ENCODE measurements around the gene TMED6.

Gene TMED6

DNA sequence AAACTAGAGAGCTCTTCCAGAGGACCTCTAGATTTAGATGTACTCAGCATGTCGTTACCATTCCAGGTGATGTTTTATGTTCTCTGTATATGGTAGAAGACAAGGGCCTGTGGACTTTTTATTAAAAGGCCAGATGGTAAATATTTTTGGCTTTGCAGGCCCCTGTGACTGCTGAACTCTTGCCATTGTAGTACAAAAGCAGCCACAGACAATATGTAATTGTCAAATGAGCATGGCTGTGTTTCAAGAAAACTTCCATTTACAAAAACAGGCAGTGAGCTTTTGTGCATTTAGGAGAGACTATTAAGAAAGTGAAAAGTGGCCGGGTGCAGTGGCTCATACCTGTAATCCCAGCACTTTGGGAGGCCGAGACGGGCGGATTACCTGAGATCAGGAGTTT is 7.4 kb downstream of the TMED6 start:
- peaks cover 22% of the 10 kb centered on the region for H3K4me1 Mint-ChIP-seq (ENCODE audit: low read depth)
- peaks cover 42% of the 10 kb centered on the region for H3K36me3 Mint-ChIP-seq (ENCODE audit: low read depth)
- DNase-seq (ENCODE audit: low spot score) = no peak
- no peak overlapping the region for H3K27ac Mint-ChIP-seq
- no peak overlapping the region for H3K4me3 Mint-ChIP-seq
- H3K9me3 Mint-ChIP-seq = no peaks in the 10 kb centered on the region
- no peaks in the 10 kb centered on the region for H3K27me3 Mint-ChIP-seq (ENCODE audit: low read depth)

DNA sequence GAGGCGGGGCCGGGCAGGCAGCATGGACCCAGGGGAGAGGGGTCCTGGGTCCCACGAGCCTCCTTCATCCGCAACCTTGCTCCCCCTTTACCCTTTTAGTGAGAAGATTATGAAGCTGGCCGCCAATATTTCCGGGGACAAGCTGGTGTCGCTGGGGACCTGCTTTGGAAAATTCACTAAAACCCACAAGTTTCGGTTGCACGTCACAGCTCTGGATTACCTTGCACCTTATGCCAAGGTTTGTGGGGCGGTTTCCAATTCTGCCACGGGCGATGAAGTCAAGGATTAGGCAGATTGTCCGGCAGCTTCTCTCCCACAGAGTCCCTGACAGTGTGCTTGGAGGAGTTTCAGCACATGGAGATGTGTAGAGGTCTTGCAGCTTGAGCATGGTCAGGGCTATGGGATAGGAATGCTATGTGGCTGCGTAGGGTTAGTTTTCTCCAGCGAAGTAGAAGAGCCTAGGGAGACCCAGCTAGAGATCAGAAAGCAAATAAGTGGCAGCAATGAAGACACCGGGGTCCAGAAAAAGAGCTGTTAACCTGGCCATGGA is 11.4 kb downstream of the TMED6 start:
- Mint-ChIP-seq H3K27ac (peak overlapping the region; percentile 98), H3K27me3 (ENCODE audit: low read depth) (no peaks in the 10 kb centered on the region), H3K4me1 (ENCODE audit: low read depth) (peaks cover 37% of the 10 kb centered on the region), H3K9me3 (no peaks in the 10 kb centered on the region), H3K4me3 (peak overlapping the region; percentile 99), H3K36me3 (ENCODE audit: low read depth) (peaks cover 44% of the 10 kb centered on the region)
- DNase-seq (ENCODE audit: low spot score) = peak; percentile 32

DNA sequence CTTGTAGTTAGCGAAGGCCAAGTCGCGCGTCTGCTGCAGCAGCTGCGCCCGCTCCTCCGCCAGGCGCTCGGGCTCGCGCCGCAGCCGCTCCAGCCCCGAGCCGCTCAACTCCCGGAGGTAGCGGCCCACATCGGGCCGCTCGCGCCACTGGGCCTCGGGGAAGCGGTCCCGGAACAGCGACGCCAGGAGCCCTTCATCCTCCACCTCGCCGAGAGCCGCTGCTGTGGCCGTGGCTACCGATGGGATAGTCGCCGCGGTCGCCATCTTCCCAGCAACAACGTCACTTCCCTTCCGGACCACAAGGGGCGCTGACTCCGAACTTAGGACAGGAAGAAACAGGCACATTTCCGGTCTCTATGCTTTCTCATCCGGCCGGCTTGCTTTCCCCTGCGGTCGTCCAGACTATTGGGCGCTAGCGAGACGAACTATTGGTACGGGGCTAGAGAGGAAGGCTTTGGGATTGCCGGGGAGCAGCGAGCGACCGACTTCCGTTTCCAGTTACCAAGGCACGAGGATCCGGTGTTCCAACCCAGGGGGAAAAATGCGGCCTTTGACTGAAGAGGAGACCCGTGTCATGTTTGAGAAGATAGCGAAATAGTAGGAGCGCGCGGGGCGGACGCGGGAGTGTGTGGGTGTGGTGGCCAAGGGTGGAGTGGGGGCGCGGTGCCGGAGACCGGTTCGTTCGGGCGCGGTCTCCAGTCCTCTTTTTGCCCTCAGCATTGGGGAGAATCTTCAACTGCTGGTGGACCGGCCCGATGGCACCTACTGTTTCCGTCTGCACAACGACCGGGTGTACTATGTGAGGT is 12.1 kb downstream of the TMED6 start, which contains the start of the genes COG8 and NIP7:
COG8 (minus strand) TSS at position 276 of the 806 bp plus-strand sequence; CDS start at position 264, 12 bp downstream.
NIP7 (plus strand) TSS at position 484 of the 806 bp plus-strand sequence; CDS start at position 542, 58 bp downstream.
- Mint-ChIP-seq H3K9me3 (no peaks in the 10 kb centered on the region), H3K4me3 (peak within 1 kb of the TSS; percentile 99), H3K4me1 (ENCODE audit: low read depth) (peaks cover 37% of the 10 kb centered on the region), H3K27me3 (ENCODE audit: low read depth) (no peaks in the 10 kb centered on the region), H3K27ac (peak within 1 kb of the TSS; percentile 98), H3K36me3 (ENCODE audit: low read depth) (peaks cover 50% of the 10 kb centered on the region)
- DNase-seq (ENCODE audit: low spot score) = peak; percentile 94

DNA sequence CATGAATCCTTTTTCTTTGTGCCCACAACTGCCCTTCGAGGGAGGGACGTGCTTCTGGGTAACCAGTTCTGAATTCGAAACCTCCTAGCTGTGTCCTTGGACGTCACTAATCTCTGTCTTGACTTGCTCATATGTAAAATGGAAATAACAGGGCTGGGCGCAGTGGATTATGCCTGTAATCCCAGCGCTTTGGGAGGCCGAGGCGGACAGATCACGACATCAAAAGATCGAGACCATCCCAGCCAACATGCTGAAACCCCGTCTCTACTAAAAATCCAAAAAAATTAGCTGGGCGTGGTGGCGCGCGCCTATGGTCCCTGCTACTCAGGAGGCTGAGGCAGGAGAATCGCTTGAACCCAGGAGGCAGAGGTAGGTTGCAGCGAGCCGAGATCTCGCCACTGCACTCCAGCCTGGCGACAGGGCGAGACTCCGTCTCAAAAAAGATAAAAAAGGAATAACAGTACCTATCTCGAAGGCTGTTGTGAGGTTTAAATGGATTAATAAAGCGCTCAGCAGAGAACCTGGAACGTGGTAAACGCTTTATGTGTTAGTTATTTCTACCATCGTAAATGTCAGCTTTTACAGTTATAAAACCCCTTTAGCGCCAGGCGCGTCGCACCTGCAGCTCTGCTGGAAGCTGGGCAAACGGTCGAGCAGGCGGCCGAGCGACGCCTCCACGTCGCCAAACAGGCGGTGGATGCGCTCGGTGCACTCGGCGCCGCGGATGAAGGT is 12.9 kb downstream of the TMED6 start:
- Mint-ChIP-seq H3K4me3 (peak overlapping the region; percentile 99), H3K36me3 (ENCODE audit: low read depth) (peaks cover 58% of the 10 kb centered on the region), H3K9me3 (no peaks in the 10 kb centered on the region), H3K27me3 (ENCODE audit: low read depth) (no peaks in the 10 kb centered on the region), H3K27ac (peak overlapping the region; percentile 82), H3K4me1 (ENCODE audit: low read depth) (peaks cover 37% of the 10 kb centered on the region)
- DNase-seq (ENCODE audit: low spot score) = no peak

DNA sequence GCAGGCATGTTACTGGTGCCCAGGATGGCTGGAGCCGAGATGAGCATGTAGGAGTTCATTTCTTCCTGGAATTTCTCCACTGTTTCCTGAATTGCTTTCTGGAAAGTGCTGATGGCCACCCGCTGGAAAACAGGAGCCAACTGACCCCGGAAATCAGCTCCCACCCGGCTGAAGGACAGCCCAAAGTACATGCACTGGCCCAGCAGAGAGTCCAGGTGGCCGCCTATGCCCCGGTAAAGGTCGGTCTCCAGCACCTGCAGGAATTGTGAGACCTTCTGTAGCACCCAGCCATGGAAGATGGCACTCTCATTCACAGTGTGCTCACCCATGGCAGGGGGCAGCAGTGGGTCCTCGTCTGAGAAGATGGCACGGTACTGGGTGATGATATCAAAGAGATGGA is 16.9 kb downstream of the TMED6 start:
- H3K9me3 Mint-ChIP-seq = no peaks in the 10 kb centered on the region
- no peak overlapping the region for H3K27ac Mint-ChIP-seq
- H3K27me3 Mint-ChIP-seq (ENCODE audit: low read depth) = no peaks in the 10 kb centered on the region
- no peak overlapping the region for H3K4me3 Mint-ChIP-seq
- peaks cover 22% of the 10 kb centered on the region for H3K4me1 Mint-ChIP-seq (ENCODE audit: low read depth)
- DNase-seq (ENCODE audit: low spot score) = no peak
- H3K36me3 Mint-ChIP-seq (ENCODE audit: low read depth) = peaks cover 45% of the 10 kb centered on the region

DNA sequence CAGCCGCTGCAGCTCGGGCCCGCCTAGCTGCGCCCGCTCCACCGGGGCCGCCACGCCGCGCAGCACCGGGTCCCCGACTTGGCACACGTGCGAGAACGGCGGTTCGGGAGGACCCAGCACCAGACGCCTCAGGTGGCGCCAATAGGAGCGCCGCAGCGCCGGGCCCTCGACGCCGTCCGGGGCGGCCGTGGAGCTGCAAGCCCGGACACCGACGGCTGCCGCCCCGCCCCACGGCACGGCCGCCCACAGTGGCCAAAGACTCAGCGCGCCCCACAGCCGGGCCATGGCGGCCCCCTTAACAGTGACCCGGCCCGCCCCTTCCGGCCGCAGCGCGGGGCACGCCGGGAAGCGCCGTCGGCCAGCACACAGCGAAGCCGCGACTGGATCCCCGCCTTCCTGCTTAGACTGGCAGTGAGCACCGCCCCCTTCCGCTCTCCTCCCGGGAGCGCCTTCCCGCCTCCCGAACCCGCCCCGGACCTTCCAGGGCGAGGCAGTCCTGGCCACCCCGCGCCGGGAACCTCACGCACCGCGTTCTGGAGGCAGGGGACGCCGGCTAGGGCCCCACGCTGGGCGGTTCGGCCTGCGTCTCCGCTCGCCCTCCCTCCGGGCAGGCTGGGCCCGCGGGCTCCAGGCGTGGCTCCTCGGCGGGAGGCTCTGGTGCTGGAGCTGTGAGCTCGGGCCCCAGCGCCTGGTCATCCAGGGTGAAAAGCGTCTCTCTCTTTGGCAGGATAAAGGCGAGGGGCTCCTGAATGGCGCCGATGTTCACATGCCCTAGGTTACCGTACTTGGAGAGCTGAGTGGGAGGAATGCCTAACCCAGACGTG is 21.1 kb downstream of the TMED6 start, which contains the start of gene PDF:
PDF (minus strand) TSS at position 303 of the 824 bp plus-strand sequence; CDS start at position 285, 18 bp downstream.
- peak within 1 kb of the TSS; percentile 83 for H3K27ac Mint-ChIP-seq
- peaks cover 61% of the 10 kb centered on the region for H3K36me3 Mint-ChIP-seq (ENCODE audit: low read depth)
- H3K4me3 Mint-ChIP-seq = peak within 1 kb of the TSS; percentile 86
- no peaks in the 10 kb centered on the region for H3K9me3 Mint-ChIP-seq
- H3K27me3 Mint-ChIP-seq (ENCODE audit: low read depth) = no peaks in the 10 kb centered on the region
- peak; percentile 91 for DNase-seq (ENCODE audit: low spot score)
- H3K4me1 Mint-ChIP-seq (ENCODE audit: low read depth) = peaks cover 38% of the 10 kb centered on the region

DNA sequence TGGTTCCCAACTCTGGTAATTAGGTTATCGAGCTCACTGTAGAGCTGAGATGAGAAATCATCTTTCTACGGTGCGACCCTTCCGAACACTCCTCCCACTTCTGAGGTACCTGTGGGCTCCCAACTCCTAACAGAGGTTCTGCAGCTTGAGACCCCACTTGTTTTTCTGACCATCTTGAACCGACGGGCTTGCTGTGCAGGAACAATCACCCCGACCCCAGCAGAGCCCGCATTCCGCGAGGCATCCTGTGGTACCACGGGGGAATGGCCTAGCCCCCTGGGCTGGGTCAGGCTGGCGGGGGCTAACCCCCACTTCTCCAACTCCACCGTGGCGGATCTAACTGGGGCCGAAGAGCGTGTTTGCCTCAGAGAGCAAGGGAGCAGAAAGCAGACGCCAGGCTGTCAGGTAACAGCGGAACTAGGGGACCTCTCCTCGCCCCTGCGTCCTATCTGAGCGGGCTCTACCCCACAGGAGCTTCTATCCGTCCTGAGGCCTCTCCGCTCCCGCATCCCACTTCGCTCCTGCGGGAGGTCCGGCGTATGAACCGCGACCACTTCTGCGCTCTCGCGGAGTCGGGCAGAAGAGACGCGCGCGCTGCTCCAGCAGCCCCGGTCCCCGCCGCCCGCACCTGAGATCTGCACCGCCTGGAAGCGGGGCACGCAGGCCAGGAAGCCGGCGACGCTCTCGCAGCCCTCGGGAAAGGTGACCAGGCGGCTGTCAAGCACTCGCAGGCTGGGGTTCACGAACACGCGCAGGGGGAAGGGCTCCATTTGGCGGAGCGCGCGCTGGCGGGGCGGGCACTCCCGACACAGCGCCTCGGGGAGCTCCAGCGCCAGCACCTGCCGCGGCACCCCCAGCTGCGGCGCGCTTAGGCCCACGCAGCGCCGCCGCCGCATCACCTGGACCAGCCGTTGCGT is 22.0 kb downstream of the TMED6 start:
- Mint-ChIP-seq H3K4me1 (ENCODE audit: low read depth) (peaks cover 36% of the 10 kb centered on the region), H3K27ac (peak overlapping the region; percentile 70)

DNA sequence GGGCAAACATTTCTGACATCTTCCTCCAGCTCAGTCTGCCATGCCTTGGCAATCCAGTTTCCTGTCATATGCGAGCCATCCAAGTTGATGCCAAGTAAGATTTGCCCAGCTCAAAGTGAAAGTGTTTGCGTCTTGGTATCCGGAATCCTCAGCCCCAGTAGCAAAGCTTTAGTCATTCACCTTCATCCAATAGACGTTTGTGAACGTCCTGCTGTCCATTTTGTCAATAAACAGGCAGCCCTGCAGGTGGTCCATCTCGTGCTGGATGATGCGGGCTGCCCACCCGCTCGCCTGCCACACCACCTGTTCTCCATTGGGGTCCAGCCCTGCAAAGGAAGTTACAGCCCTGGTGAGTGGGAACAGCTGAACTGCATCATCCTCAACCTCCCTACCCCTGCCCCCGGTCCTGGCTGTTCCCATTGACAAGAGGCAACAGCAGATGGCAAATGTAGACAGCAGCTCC is 22.7 kb downstream of the TMED6 start:
- peaks cover 57% of the 10 kb centered on the region for H3K36me3 Mint-ChIP-seq (ENCODE audit: low read depth)
- H3K9me3 Mint-ChIP-seq = no peaks in the 10 kb centered on the region
- DNase-seq (ENCODE audit: low spot score) = no peak
- H3K4me1 Mint-ChIP-seq (ENCODE audit: low read depth) = peaks cover 36% of the 10 kb centered on the region
- no peaks in the 10 kb centered on the region for H3K27me3 Mint-ChIP-seq (ENCODE audit: low read depth)
- peak overlapping the region; percentile 84 for H3K4me3 Mint-ChIP-seq
- peak overlapping the region; percentile 70 for H3K27ac Mint-ChIP-seq

More for the DNA sequence above, 22.0 kb downstream of the TMED6 start:
- peak overlapping the region; percentile 84 for H3K4me3 Mint-ChIP-seq
- peaks cover 61% of the 10 kb centered on the region for H3K36me3 Mint-ChIP-seq (ENCODE audit: low read depth)
- H3K27me3 Mint-ChIP-seq (ENCODE audit: low read depth) = no peaks in the 10 kb centered on the region
- no peak for DNase-seq (ENCODE audit: low spot score)
- no peaks in the 10 kb centered on the region for H3K9me3 Mint-ChIP-seq

DNA sequence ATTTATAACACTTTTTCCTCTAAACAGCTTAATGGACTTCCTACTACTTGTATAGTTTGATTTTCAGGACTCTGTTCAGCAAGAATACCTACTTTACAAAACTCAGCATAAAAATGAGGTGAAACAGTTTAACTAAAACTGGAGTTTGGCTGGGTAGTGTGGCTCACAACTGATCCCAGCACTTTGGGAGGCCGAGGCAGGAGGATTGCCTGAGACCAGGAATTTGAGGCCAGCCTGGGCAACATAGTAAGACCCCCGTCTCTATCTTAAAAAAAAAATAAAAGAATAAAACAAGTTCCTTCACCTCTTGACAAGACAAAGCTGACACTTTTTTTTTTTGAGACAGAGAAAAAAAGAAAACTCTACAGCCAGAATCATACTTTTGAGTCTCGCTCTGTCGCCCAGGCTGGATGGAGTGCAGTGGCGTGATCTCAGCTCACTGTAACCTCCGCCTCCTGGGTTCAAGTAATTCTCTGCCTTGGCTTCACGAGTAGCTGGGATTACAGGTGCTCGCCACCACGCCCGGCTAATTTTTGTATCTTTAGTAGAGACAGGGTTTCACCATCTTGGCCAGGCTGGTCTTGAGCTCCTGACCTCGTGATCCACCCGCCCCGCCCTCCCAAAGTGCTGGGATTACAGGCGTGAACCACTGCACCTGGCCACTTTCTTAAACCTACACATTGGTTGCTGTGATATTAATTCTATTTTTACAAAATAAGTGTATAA is 23.8 kb downstream of the TMED6 start:
- no peaks in the 10 kb centered on the region for H3K27me3 Mint-ChIP-seq (ENCODE audit: low read depth)
- no peak for DNase-seq (ENCODE audit: low spot score)
- H3K4me1 Mint-ChIP-seq (ENCODE audit: low read depth) = peaks cover 34% of the 10 kb centered on the region
- peak overlapping the region; percentile 84 for H3K4me3 Mint-ChIP-seq
- no peaks in the 10 kb centered on the region for H3K9me3 Mint-ChIP-seq
- no peak overlapping the region for H3K27ac Mint-ChIP-seq
- peaks cover 54% of the 10 kb centered on the region for H3K36me3 Mint-ChIP-seq (ENCODE audit: low read depth)

DNA sequence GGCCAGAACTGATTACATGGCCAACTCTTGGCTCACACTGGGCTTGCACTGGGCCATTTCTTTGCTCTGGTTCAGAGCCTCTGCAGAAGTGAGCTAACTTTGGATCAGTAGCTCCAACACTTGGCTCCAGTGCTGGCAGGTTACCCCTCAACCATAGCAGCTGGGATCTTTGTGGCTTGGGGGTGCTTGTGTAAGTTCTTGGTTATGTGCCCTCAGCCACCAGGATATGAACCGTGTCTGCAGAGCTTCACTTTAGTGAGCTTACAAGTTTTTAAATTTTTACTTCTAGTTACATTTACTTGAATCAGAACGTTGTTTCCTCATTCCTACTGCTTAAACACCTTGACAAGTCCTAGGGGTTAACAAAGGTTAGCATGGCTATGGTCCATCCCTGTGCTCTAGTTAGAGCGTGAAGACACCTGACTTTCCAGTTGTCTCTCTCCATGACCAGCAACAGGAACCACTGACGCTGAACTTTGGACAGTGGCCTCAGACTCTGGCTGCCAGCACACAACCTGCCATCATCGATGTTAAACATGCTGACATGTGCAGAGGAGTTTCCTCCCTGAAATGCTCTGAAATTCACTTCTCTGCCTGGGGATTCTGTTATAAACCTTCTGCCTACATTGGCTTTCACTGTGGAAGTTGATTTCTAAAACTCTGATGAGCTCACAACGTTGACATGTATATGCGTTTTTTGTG is 25.3 kb downstream of the TMED6 start:
- no peaks in the 10 kb centered on the region for H3K9me3 Mint-ChIP-seq
- peak overlapping the region; percentile 10 for H3K4me3 Mint-ChIP-seq
- no peak overlapping the region for H3K27ac Mint-ChIP-seq
- peaks cover 30% of the 10 kb centered on the region for H3K4me1 Mint-ChIP-seq (ENCODE audit: low read depth)
- peaks cover 58% of the 10 kb centered on the region for H3K36me3 Mint-ChIP-seq (ENCODE audit: low read depth)
- H3K27me3 Mint-ChIP-seq (ENCODE audit: low read depth) = no peaks in the 10 kb centered on the region
- no peak for DNase-seq (ENCODE audit: low spot score)

DNA sequence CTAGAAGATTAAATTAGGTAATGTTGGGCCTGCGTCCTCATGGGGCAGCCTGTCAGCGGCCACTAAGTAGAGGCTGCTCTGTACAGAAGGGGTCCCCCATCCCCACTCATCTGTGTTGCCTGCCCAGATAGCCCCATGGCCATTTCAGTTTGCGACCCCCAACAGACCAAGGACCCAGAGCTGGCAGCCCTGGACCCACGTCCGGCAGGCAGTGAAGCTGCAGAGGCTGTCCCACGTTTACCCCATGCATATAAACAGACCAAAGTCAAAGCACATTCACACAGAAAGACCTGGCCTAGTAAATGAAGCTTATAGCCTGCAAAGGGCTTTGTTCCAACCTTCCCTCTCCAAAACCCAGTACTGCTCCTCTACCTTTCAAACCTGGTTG is 25.8 kb downstream of the TMED6 start:
- Mint-ChIP-seq H3K36me3 (ENCODE audit: low read depth) (peaks cover 60% of the 10 kb centered on the region), H3K9me3 (no peaks in the 10 kb centered on the region), H3K4me3 (peak overlapping the region; percentile 10), H3K4me1 (ENCODE audit: low read depth) (peaks cover 30% of the 10 kb centered on the region), H3K27ac (no peak overlapping the region), H3K27me3 (ENCODE audit: low read depth) (no peaks in the 10 kb centered on the region)
- no peak for DNase-seq (ENCODE audit: low spot score)

All from T-helper 2 cell treated with Interferon-gamma antibody and Interleukin-4, amounts not matched to agents 5 μg/mL and 100 μg/mL, for 36 hours (primary cell).